ENCODE results near the gene CUX1. TPM values are rescaled to one million over a fixed set of nuclear protein-coding genes. Genes with fewer than 3 reads are reported as not detected.

The CUX1 gene
- total RNA-seq, 4 donors from 2014 or later = 56.9 to 124 (median 93.2) TPM

DNA sequence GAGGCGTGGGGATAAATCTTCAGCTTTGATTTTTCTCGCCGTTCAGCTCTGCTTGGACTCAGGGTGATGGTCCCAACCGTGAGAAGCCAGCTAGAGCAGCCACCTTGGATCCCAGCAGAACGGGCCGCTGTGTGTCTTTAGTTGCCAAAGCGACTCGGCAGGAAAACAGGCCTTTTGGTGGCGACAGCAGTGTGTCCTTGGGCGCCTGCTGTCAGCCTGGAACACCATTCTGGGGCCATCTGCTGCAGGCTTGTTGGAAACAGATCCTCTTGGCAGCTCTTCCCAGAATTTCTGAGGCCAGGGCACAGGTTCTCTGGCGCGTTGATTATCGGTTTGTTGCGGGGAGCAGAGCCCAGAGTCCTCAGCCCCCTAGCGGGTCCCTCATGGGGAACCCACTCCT lies 97.6 kb downstream of the CUX1 start:
- H3K36me3 ChIP-seq = peaks cover 0 to 7% (median 0%) of the 10 kb centered on the region in 4 donors
- no peaks in the 10 kb centered on the region for H3K27me3 ChIP-seq
- TF ChIP-seq POLR2A (IDR thresholded peaks at IDR 0.05) (no peak), EP300 (IDR thresholded peaks at IDR 0.05; ENCODE audit: low read depth) (no peak), POLR2AphosphoS5 (IDR thresholded peaks at IDR 0.05) (no peak)
- TF ChIP-seq, protein P1, sequence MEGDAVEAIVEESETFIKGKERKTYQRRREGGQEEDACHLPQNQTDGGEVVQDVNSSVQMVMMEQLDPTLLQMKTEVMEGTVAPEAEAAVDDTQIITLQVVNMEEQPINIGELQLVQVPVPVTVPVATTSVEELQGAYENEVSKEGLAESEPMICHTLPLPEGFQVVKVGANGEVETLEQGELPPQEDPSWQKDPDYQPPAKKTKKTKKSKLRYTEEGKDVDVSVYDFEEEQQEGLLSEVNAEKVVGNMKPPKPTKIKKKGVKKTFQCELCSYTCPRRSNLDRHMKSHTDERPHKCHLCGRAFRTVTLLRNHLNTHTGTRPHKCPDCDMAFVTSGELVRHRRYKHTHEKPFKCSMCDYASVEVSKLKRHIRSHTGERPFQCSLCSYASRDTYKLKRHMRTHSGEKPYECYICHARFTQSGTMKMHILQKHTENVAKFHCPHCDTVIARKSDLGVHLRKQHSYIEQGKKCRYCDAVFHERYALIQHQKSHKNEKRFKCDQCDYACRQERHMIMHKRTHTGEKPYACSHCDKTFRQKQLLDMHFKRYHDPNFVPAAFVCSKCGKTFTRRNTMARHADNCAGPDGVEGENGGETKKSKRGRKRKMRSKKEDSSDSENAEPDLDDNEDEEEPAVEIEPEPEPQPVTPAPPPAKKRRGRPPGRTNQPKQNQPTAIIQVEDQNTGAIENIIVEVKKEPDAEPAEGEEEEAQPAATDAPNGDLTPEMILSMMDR (IDR thresholded peaks at IDR 0.05) = no peak
- DNase-seq = no peak
- peaks cover 10 to 24% (median 22%) of the 10 kb centered on the region in 4 donors for H3K4me1 ChIP-seq
- no peaks in the 10 kb centered on the region for H3K9me3 ChIP-seq
- in situ Hi-C loops (cut with MboI; ENCODE audit: low pct_ligation_motif_present in 1 of 4, low pct_unique_long_range_greater_than_20kb in 1 of 4, low sequenced_read_pairs in 3 of 4) = no loop called here
- intact Hi-C loops (cut with DNase I; ENCODE audit: low total_unique reads) = loop anchor here (5.0 kb wide), 1 partner anchor 32 kb away; no protein-coding TSS in a partner anchor
- WGBS, 2 donors (ENCODE audit: low coverage in 1 of 2) = 93 to 100% methylated on average over 3 to 15 of the region's 15 CpGs
- H3K27ac ChIP-seq = peak overlapping the region in 3 of 4 donors; percentile 7 to 90 (median 24)
- no peak overlapping the region for H3K4me3 ChIP-seq

DNA sequence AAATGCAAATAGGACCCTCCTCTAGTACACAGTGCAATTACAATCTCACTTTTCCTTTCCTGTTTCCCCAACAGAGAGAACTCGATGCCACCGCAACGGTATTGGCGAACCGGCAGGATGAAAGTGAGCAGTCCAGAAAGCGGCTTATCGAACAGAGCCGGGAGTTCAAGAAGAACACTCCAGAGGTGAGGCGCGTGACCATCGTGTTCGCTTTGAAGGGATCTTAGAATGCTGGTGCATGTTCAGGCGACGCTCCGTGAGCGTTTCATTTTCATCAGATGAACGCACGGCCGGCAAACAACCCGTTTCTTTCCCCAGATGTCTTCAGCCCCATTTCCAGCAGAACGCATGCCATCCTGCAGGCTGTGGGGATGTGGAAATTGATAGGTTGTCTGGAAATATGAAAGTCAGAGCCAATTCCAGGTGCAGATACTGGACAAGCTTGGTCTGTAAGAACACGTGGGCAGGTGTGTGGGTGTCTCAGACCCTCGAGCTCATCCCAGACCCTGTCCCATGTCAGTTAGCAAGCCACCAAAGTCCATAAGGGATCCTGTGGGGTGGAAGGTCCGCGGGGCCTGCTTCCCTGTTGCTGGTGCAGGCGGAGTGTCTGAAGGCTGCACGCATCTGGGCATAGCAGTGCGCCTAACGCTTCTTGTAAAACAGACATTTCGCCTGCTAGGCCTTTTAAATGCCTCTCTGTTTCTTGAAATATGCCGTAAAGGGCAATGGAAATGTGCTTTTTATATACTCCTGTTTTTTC lies 98.8 kb downstream of the CUX1 start:
- WGBS, 2 donors (ENCODE audit: low coverage in 1 of 2) = 95% methylated on average over 31 of the region's 31 CpGs; no CpG with 5 or more reads in 1 of the 2 donors

GRCh38 chr7:101916876-101917275 lies 99.5 kb downstream of the CUX1 start:
- Histone ChIP-seq H3K27me3 (no peaks in the 10 kb centered on the region), H3K9me3 (no peaks in the 10 kb centered on the region), H3K27ac (no peak overlapping the region), H3K4me1 (peaks cover under 1 to 18% (median 17%) of the 10 kb centered on the region in 4 donors), H3K4me3 (no peak overlapping the region), H3K36me3 (peaks cover 0 to 7% (median 0%) of the 10 kb centered on the region in 4 donors)
- intact Hi-C loops (cut with DNase I; ENCODE audit: low total_unique reads) = no loop called here
- WGBS, 2 donors (ENCODE audit: low coverage in 1 of 2) = 93 to 100% methylated on average over 1 to 15 of the region's 15 CpGs
- in situ Hi-C loops (cut with MboI; ENCODE audit: low pct_ligation_motif_present in 1 of 4, low pct_unique_long_range_greater_than_20kb in 1 of 4, low sequenced_read_pairs in 3 of 4) = no loop called here
- TF ChIP-seq POLR2AphosphoS5 (IDR thresholded peaks at IDR 0.05) (no peak), EP300 (IDR thresholded peaks at IDR 0.05; ENCODE audit: low read depth) (no peak), POLR2A (IDR thresholded peaks at IDR 0.05) (no peak)
- TF ChIP-seq, protein P1 (IDR thresholded peaks at IDR 0.05) = no peak
- DNase-seq = no peak

More for the DNA sequence above, 98.8 kb downstream of the CUX1 start:
- intact Hi-C loops (cut with DNase I; ENCODE audit: low total_unique reads) = no loop called here
- TF ChIP-seq POLR2AphosphoS5 (IDR thresholded peaks at IDR 0.05) (no peak), EP300 (IDR thresholded peaks at IDR 0.05; ENCODE audit: low read depth) (no peak), POLR2A (IDR thresholded peaks at IDR 0.05) (no peak)
- TF ChIP-seq, protein P1 (IDR thresholded peaks at IDR 0.05) = no peak
- H3K27me3 ChIP-seq = no peaks in the 10 kb centered on the region
- no peak overlapping the region for H3K4me3 ChIP-seq
- H3K4me1 ChIP-seq = peaks cover 6 to 23% (median 22%) of the 10 kb centered on the region in 4 donors
- in situ Hi-C loops (cut with MboI; ENCODE audit: low pct_ligation_motif_present in 1 of 4, low pct_unique_long_range_greater_than_20kb in 1 of 4, low sequenced_read_pairs in 3 of 4) = no loop called here
- no peak overlapping the region for H3K27ac ChIP-seq
- no peaks in the 10 kb centered on the region for H3K9me3 ChIP-seq
- peaks cover 0 to 7% (median 0%) of the 10 kb centered on the region in 4 donors for H3K36me3 ChIP-seq
- no peak for DNase-seq

GRCh38 chr7:101917566-101917965 lies 100.1 kb downstream of the CUX1 start:
- intact Hi-C loops (cut with DNase I; ENCODE audit: low total_unique reads) = no loop called here
- WGBS, 2 donors (ENCODE audit: low coverage in 1 of 2) = 94 to 100% methylated on average over 7 to 11 of the region's 11 CpGs
- peaks cover 0 to 13% (median 11%) of the 10 kb centered on the region in 4 donors for H3K4me1 ChIP-seq

More at GRCh38 chr7:101917566-101917965, 100.1 kb downstream of the CUX1 start:
- Histone ChIP-seq H3K27ac (no peak overlapping the region), H3K27me3 (no peaks in the 10 kb centered on the region), H3K9me3 (no peaks in the 10 kb centered on the region), H3K36me3 (peaks cover 0 to 7% (median 0%) of the 10 kb centered on the region in 4 donors), H3K4me3 (no peak overlapping the region)
- in situ Hi-C loops (cut with MboI; ENCODE audit: low pct_ligation_motif_present in 1 of 4, low pct_unique_long_range_greater_than_20kb in 1 of 4, low sequenced_read_pairs in 3 of 4) = no loop called here
- DNase-seq = no peak
- TF ChIP-seq POLR2A (IDR thresholded peaks at IDR 0.05) (no peak), POLR2AphosphoS5 (IDR thresholded peaks at IDR 0.05) (no peak)
